HEK293T (cell line): ENCODE data around the gene HMGB3.

Source experiments
- CTBP1 ChIP-seq: fragments of 450-650 bp; IDR thresholded peaks from 2 replicates; pipeline ENCODE4 v1.6.1; 2016; ENCODE audit warnings: borderline replicate concordance
- FOXA1 ChIP-seq: fragments of 450-650 bp; IDR thresholded peaks from 2 replicates; pipeline ENCODE4 v1.6.1; 2016; ENCODE audit warnings: mild to moderate bottlenecking
- FOXK2 ChIP-seq: fragments of 450-650 bp; IDR thresholded peaks from 2 replicates; pipeline ENCODE4 v1.6.1; 2016; ENCODE audit warnings: mild to moderate bottlenecking
- L3MBTL2 ChIP-seq: fragments of 450-650 bp; conservative IDR thresholded peaks from 2 replicates; pipeline ENCODE4 v1.6.1; 2016; ENCODE audit warnings: mild to moderate bottlenecking
- NFRKB ChIP-seq: fragments of 450-650 bp; IDR thresholded peaks from 2 replicates; pipeline ENCODE4 v1.6.1; 2016; ENCODE audit warnings: mild to moderate bottlenecking, moderate library complexity
- SP1 ChIP-seq: fragments of 450-650 bp; IDR thresholded peaks from 2 replicates; pipeline ENCODE4 v1.6.1; 2017
- SUZ12 ChIP-seq: fragments of 450-650 bp; IDR thresholded peaks from 2 replicates; pipeline ENCODE4 v1.6.1; 2016; ENCODE audit warnings: mild to moderate bottlenecking
- TARDBP ChIP-seq: fragments of 450-650 bp; IDR thresholded peaks from 2 replicates; pipeline ENCODE4 v1.6.1; 2016

GRCh38 chrX:150975655-150976390, 7.3 kb upstream of the HMGB3 start:
- TF ChIP-seq SP1 (no peak), CTBP1 (no peak), FOXK2 (no peak), NFRKB (no peak), TARDBP (no peak), FOXA1 (no peak), SUZ12 (no peak), L3MBTL2 (no peak)
